Astrocyte (in vitro differentiated cells and primary cell): Measurements from ENCODE around the gene WDR33.

Source experiments
- CTCF ChIP-seq: IDR thresholded peaks from 2 replicates; pipeline ENCODE4 v1.5.1; 2011; ENCODE audit warnings: low read depth, mild to moderate bottlenecking, inconsistent platforms, low read length, moderate library complexity; ENCODE audit not compliant: insufficient read depth
- EZH2 ChIP-seq: IDR thresholded peaks from 2 replicates; pipeline ENCODE4 v1.6.1; 2012; ENCODE audit warnings: mild to moderate bottlenecking, low read length, inconsistent platforms; ENCODE audit not compliant: insufficient read depth

GRCh38 chr2:127670055-127670956 lies 140.7 kb downstream of the WDR33 start:
- TF ChIP-seq CTCF (no peak), EZH2 (no peak)
